GM19043 (cell line): Measurements from ENCODE around the gene SEPTIN5.

Experiments
- ATAC-seq: cut with Tn5 transposase; IDR thresholded peaks from one replicate; pipeline ENCODE4 v1.9.1; 2021; ENCODE audit warnings: low read depth; ENCODE audit not compliant: unreplicated experiment

SEPTIN5 gene

GRCh38 chr22:19757985-19758895 lies 43.9 kb downstream of the SEPTIN5 start:
- no peak for ATAC-seq

GRCh38 chr22:19758896-19759426 lies 44.7 kb downstream of the SEPTIN5 start:
- no peak for ATAC-seq

GRCh38 chr22:19759427-19760057 lies 45.2 kb downstream of the SEPTIN5 start:
- no peak for ATAC-seq

- no peak for ATAC-seq
These were observed 46.0 kb downstream of the SEPTIN5 start, which contains the start of gene TBX1 for GRCh38 chr22:19760058-19760950. TSS of gene TBX1 (plus strand) at chr22:19760778. CDS start at chr22:19760844, 66 bp downstream.

- ATAC-seq = no peak
These were observed 46.8 kb downstream of the SEPTIN5 start for GRCh38 chr22:19760951-19761724.

GRCh38 chr22:19761725-19762567 lies 47.6 kb downstream of the SEPTIN5 start:
- ATAC-seq = no peak

GRCh38 chr22:19762568-19763457 lies 48.5 kb downstream of the SEPTIN5 start:
- ATAC-seq = no peak

GRCh38 chr22:19763458-19764298 lies 49.4 kb downstream of the SEPTIN5 start:
- ATAC-seq = no peak

- no peak for ATAC-seq
These were observed 49.9 kb downstream of the SEPTIN5 start for GRCh38 chr22:19764299-19764593.

- ATAC-seq = no peak
These were observed 50.6 kb downstream of the SEPTIN5 start for GRCh38 chr22:19764636-19765476.

GRCh38 chr22:19765477-19766239 lies 51.4 kb downstream of the SEPTIN5 start:
- ATAC-seq = no peak

GRCh38 chr22:19766240-19766510 lies 51.9 kb downstream of the SEPTIN5 start:
- no peak for ATAC-seq

- ATAC-seq = no peak
These were observed 52.5 kb downstream of the SEPTIN5 start for GRCh38 chr22:19766511-19767426.

- no peak for ATAC-seq
These were observed 53.4 kb downstream of the SEPTIN5 start for GRCh38 chr22:19767427-19768341.
